ENCODE data around the gene JCAD. TPM values are rescaled to one million over a fixed set of nuclear protein-coding genes. Genes with fewer than 3 reads are reported as not detected.

JCAD gene
- polyA plus RNA-seq, 3 donors from 2014 or later = 0.03 TPM; not detected in 2

DNA sequence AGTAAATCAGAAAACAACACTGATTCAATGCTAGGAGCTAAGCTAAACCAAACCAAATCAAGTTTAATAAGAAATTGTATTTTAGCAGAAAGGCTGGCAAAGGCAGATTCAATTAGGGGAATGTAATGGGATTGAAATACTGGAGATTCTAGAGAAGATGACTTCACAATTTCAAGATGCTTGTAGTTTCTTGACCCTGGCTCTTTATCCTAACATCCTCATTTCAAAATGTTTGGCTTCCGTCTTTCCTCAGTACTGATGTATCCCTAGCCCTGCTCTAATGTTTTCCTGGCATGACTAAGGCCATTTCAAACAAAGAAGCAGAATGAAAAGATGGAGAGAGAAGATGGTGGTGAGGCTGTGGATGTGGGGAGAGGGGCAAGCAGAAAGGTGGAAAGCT, 2.7 kb upstream of the JCAD start:
- no peak for DNase-seq
- Mint-ChIP-seq H3K4me3 (no peak overlapping the region), H3K4me1 (peaks cover 7% of the 10 kb centered on the region in 2 donors), H3K27ac (no peak overlapping the region), H3K36me3 (no peaks in the 10 kb centered on the region), H3K27me3 (ENCODE audit: low read depth in 3 of 3) (peaks cover 22 to 42% (median 38%) of the 10 kb centered on the region in 3 donors), H3K9me3 (no peaks in the 10 kb centered on the region)

DNA sequence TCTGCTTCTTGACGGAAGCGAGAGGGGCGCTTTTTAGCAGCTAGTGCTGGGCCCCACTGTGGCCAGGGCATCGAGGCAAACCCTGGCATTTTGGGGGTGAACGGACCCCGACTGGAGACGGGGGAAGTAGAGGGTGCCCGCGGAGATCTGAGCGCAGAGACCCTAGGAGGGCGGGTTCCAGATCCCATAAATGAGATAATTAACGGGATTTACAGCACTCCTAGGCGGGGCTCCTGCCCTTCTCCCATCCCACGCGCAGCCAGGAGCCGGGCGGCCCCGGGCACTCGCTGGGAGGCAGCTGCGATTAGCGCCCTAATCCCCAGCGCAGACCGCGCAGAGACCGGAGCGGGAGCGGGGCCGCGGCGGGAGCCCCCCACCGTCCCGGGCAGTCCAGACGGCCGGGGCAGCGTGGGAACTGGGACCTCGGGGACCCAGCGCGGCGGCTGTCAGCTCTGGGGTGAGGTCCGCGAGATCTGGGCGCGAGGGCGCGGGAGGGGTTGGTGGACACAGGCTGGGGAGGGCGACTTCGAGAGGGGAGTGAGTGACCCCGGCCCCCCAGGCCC, 735 bp downstream of the JCAD start:
- Mint-ChIP-seq H3K4me3 (peak overlapping the region; percentile 53 to 74 (median 67)), H3K4me1 (peaks cover 7% of the 10 kb centered on the region in 2 donors), H3K27me3 (ENCODE audit: low read depth in 3 of 3) (peaks cover 20 to 28% (median 27%) of the 10 kb centered on the region in 3 donors), H3K36me3 (no peaks in the 10 kb centered on the region), H3K9me3 (no peaks in the 10 kb centered on the region), H3K27ac (no peak overlapping the region)
- peak in 1 of 3 donors; percentile 5 for DNase-seq

DNA sequence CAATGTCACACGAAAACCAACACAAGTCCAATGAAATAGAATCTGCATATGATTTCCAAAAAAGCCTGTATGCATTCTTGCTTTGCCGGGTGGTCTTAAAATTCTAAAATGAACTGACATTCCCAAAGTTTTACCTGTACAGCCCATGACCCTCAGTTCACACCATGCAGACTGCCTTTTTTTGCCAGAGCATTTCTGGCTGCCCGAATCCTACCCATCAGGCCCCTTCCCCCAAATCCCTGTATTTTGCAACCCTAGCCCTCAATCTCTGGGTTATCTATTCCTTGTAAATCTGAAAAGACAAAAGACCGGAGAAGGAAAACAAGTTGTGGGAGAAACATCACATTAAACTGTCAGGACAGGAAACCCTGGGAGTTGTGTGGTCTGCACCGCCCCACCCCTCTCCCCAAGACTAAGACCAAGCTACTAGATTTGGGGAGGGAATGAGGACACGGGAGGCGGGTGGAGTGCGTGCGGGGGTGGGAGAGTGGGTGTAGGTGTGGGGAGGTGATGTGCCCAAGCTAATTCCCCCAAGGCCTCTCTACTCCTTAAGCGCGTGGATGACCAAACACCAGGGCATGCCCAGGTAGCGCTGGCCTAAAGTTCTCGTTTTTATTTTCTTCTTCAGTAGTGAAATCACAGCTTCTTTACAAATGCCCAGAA, 1.4 kb downstream of the JCAD start:
- H3K9me3 Mint-ChIP-seq = no peaks in the 10 kb centered on the region
- H3K4me1 Mint-ChIP-seq = peaks cover 7% of the 10 kb centered on the region in 2 donors
- H3K27me3 Mint-ChIP-seq (ENCODE audit: low read depth in 3 of 3) = peaks cover 20 to 23% (median 22%) of the 10 kb centered on the region in 3 donors

DNA sequence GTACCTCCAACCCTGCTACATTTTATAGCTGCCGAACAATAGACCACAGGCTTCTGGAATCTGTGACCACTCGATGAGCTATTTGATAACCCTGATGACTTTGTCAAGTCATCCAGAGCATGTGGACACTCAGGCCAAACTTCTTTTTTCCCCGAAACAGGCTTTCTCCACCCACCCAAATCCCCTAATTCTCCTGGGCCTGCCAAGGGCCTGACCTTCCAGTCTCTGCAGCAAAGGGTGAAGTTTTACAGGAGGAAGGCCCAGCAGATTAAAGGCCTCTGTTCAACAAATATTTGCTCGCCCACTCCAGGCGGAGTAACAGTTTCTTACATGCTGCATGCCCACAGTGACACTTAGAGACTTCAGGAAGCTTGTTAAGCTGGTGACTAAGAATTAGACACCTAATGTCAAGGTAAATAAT, 2.0 kb downstream of the JCAD start:
- H3K27me3 Mint-ChIP-seq (ENCODE audit: low read depth in 3 of 3) = peaks cover 19 to 25% (median 20%) of the 10 kb centered on the region in 3 donors
- H3K4me3 Mint-ChIP-seq = peak overlapping the region in 4 of 5 donors; percentile 34 to 57 (median 50)
- H3K36me3 Mint-ChIP-seq = no peaks in the 10 kb centered on the region
- H3K9me3 Mint-ChIP-seq = no peaks in the 10 kb centered on the region
- no peak overlapping the region for H3K27ac Mint-ChIP-seq
- no peak for DNase-seq
- H3K4me1 Mint-ChIP-seq = peaks cover 7% of the 10 kb centered on the region in 2 donors

More for the DNA sequence above, 1.4 kb downstream of the JCAD start:
- no peak for DNase-seq
- no peaks in the 10 kb centered on the region for H3K36me3 Mint-ChIP-seq
- H3K27ac Mint-ChIP-seq = no peak overlapping the region
- H3K4me3 Mint-ChIP-seq = peak overlapping the region; percentile 53 to 74 (median 67)

DNA sequence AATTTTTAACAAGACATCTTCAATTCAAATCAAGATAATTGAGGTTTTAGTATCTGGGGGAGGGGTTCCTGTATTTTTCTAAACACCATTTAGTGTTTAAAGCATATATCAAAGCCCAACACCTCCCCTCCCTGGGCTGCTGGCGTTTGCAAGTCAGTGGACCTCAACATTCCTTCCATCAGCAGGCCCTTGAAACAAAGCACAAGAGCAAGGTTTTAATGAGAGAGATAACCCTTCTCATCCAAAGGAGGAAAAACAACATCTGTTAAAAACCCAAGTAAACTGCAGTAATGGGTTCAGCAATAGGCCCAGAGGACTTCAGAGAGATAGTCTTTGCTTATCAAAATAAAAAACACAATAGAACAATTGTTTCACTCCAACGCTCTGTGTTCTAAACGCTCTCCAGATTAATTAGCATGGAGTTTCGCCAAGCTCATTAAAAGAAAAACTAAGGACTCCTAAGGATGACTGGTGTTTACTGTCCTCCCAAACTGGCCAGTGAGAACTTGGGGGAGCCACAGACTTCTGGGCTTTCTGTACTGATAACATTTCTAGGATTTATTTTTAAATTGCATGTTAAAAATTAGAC, 2.5 kb downstream of the JCAD start:
- Mint-ChIP-seq H3K36me3 (no peaks in the 10 kb centered on the region), H3K4me1 (peaks cover 7% of the 10 kb centered on the region in 2 donors), H3K4me3 (no peak overlapping the region), H3K27me3 (ENCODE audit: low read depth in 3 of 3) (peaks cover 19 to 25% (median 20%) of the 10 kb centered on the region in 3 donors), H3K27ac (no peak overlapping the region), H3K9me3 (no peaks in the 10 kb centered on the region)
- no peak for DNase-seq

DNA sequence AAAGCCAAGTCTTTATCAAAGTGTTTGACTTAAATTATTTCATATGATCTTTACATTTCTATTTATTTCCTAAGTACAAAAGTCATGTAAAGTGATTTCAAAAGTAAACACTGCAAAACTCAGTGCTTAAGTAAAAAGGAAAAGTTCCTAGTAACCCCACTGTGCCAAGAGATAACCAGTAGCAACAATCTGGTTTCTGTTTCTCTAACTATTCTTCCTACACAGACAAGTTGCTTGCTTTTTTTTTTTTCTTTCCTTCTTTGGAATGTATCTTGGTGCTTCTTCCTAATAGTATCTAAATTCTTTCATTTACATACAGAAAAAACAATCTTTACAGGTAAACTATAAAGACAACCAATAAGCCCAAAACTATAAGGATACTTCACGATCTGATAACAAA, 3.1 kb downstream of the JCAD start:
- H3K27me3 Mint-ChIP-seq (ENCODE audit: low read depth in 3 of 3) = peaks cover 14 to 25% (median 20%) of the 10 kb centered on the region in 3 donors
- H3K27ac Mint-ChIP-seq = no peak overlapping the region
- H3K9me3 Mint-ChIP-seq = no peaks in the 10 kb centered on the region
- no peak for DNase-seq
- H3K36me3 Mint-ChIP-seq = no peaks in the 10 kb centered on the region
- peaks cover 7% of the 10 kb centered on the region in 2 donors for H3K4me1 Mint-ChIP-seq
- H3K4me3 Mint-ChIP-seq = no peak overlapping the region

DNA sequence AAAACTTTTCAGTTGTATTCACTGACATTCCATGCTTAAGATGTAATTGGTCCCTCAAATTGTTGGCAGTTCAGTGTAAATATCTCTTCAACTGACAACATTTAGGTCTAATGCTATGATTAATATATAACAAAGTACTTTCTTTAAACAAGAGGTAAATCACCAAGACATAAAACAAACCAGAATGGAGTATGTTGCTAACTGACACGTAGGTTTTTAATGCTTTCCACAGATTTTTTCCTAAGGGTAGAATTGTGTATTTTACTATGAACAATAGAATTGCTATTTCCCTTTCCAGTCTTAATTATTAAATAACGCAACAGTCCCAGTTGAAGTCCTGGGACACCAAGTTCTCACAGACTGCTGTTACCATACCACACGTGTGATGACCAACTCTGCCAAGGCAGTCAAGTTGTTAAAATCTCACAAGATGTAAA, 4.1 kb downstream of the JCAD start:
- Mint-ChIP-seq H3K4me3 (no peak overlapping the region), H3K9me3 (no peaks in the 10 kb centered on the region), H3K27me3 (ENCODE audit: low read depth in 3 of 3) (peaks cover 9 to 25% (median 22%) of the 10 kb centered on the region in 3 donors), H3K27ac (no peak overlapping the region), H3K36me3 (no peaks in the 10 kb centered on the region), H3K4me1 (peaks cover 7% of the 10 kb centered on the region in 2 donors)
- DNase-seq = no peak

DNA sequence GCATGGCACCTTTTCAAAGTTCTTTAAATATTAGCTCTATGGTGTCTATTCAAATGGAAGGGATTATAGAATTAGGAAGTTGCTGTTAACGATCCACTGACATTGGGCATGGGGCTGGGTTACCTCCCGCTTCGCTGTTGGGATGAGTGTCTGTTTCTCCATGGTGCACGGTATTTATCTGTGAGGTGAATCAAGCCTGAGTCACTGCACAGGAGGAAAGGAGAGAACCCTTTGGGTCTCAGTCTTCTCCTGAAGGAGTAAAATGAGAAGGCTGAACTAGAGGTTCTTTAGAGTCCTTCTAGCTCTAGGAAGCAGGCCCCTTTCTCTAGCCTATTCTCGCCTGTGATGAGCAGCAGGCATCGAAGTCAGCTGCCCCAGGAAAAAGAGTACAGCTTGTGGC, 7.3 kb downstream of the JCAD start:
- no peak overlapping the region for H3K27ac Mint-ChIP-seq
- peaks cover 18 to 20% of the 10 kb centered on the region in 2 donors for H3K4me1 Mint-ChIP-seq
- peaks cover 18 to 26% (median 20%) of the 10 kb centered on the region in 3 donors for H3K27me3 Mint-ChIP-seq (ENCODE audit: low read depth in 3 of 3)
- DNase-seq = no peak
- H3K4me3 Mint-ChIP-seq = no peak overlapping the region
- peaks cover 0 to 2% (median 0%) of the 10 kb centered on the region in 6 donors for H3K9me3 Mint-ChIP-seq
- no peaks in the 10 kb centered on the region for H3K36me3 Mint-ChIP-seq

DNA sequence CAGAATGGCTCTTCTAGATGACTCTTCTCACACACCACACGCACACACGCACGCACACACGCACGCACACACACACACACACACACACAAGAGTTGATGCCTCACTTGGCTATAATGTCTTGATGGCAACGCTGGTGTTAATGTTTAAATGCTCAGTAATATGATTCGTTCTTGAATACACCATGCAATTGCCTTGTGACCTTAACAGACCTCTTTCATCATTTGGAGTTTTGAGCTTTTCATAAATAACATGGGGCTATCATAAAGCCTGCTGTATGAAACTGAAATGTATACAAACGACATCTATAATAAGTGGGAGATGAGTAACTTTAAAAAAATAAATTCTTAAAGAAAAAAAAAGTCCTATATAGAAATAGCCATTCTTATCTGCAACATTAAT, 8.2 kb downstream of the JCAD start:
- no peak for DNase-seq
- Mint-ChIP-seq H3K9me3 (peaks cover 0 to 2% (median 0%) of the 10 kb centered on the region in 6 donors), H3K27me3 (ENCODE audit: low read depth in 3 of 3) (peaks cover 20 to 29% (median 20%) of the 10 kb centered on the region in 3 donors), H3K36me3 (peaks cover 0 to 2% (median 0%) of the 10 kb centered on the region in 3 donors), H3K4me1 (peaks cover 18 to 20% of the 10 kb centered on the region in 2 donors), H3K27ac (no peak overlapping the region), H3K4me3 (no peak overlapping the region)

DNA sequence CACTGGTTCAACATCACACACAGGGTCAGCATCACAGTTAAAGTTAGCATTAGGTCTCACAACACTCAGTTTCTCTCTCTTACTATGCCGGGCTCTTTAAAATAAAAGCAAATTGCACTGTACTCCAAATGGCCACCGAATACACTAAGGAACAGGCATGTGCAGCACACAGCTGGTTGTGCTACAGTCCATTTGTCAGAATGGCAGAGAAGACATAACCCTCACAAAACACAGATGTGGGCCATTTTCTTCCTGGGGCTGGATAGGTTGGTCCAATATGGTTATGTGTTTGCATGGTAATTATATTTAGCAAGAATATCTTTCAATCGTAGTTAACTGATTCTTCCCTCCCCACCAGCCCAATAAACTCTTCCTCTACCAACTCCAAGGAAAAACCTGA, 9.0 kb downstream of the JCAD start:
- no peak for DNase-seq
- H3K36me3 Mint-ChIP-seq = peaks cover 0 to 4% (median 0%) of the 10 kb centered on the region in 3 donors
- no peak overlapping the region for H3K27ac Mint-ChIP-seq

DNA sequence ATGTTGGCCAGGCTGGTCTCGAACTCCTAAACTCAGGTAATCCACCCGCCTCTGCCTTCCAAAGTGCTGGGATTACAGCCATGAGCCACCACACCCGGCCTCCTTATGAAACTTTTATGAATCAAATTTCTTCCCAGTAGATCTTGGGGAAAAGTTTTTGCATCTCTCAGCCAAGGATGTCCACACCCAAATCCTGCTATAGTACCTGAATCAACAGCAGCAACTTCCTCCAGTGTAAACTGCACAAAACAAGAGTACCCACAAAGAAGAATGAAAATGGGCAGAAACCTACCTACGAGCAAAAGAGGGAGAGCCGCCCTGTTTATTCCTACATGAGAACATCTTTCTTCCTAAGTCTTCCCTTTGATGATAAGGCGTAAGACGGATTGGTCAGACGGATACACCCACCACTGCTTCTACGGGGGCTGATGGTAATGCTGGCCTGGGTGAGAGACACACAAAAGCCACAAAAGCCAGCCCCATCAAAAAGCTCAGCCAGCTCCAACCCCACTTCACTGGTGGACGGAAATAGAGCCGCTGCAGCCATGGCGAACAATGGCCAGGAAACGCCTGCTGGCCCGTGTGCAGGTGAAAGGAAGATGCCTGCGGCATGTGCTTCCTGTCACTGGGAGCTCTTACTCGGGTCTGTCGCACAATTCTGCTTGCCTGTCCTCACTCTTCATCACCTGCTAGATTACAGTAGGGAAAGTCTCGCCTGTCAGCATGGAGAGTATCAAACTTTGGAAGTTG, 10.4 kb downstream of the JCAD start:
- peak; percentile 27 to 46 (median 43) for DNase-seq
- Mint-ChIP-seq H3K27me3 (ENCODE audit: low read depth in 3 of 3) (peaks cover 18 to 40% (median 25%) of the 10 kb centered on the region in 3 donors), H3K4me3 (peak overlapping the region; percentile 6 to 60 (median 55)), H3K9me3 (peaks cover 0 to 2% (median 0%) of the 10 kb centered on the region in 6 donors), H3K4me1 (peaks cover 18 to 20% of the 10 kb centered on the region in 2 donors), H3K36me3 (peaks cover 0 to 4% (median 2%) of the 10 kb centered on the region in 3 donors), H3K27ac (peak overlapping the region in 2 of 6 donors; percentile 58 to 70)

More for the DNA sequence above, 9.0 kb downstream of the JCAD start:
- Mint-ChIP-seq H3K27me3 (ENCODE audit: low read depth in 3 of 3) (peaks cover 18 to 36% (median 20%) of the 10 kb centered on the region in 3 donors), H3K4me1 (peaks cover 18 to 20% of the 10 kb centered on the region in 2 donors), H3K4me3 (no peak overlapping the region), H3K9me3 (peaks cover 0 to 2% (median 0%) of the 10 kb centered on the region in 6 donors)

DNA sequence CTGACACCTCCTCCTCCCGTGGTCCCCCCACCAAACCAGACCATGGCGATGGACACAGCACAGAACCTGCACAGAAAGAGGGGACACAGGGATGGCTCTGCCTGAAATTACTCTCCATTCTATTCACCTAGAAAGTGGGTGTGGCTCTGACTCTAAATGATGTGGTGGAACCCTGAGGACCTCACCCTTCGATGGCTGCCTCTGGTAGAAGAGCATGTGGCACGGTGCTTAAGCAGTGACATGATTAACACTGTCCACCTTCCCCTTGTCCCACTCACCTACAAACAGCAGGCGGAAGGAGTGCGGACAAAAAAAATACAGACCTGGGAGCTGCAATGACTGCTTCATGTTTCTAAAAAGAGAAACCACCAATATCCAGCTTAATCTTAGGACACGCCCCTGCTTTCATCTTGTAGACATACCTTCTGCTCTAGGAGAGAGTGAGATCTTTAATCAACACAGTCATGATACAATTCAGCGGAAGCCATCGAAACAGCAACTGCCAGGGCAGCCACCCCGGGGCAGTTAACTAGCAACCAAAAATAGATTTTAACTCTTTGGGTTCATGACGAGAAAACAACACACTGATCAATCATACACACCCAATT, 11.4 kb downstream of the JCAD start:
- peaks cover 0 to 2% (median 0%) of the 10 kb centered on the region in 6 donors for H3K9me3 Mint-ChIP-seq
- H3K27ac Mint-ChIP-seq = no peak overlapping the region
- H3K4me3 Mint-ChIP-seq = peak overlapping the region in 4 of 5 donors; percentile 34 to 60 (median 42)
- DNase-seq = no peak
- peaks cover 15 to 45% (median 25%) of the 10 kb centered on the region in 3 donors for H3K27me3 Mint-ChIP-seq (ENCODE audit: low read depth in 3 of 3)
- H3K4me1 Mint-ChIP-seq = peaks cover 18 to 20% of the 10 kb centered on the region in 2 donors
- H3K36me3 Mint-ChIP-seq = peaks cover 0 to 4% (median 2%) of the 10 kb centered on the region in 3 donors

DNA sequence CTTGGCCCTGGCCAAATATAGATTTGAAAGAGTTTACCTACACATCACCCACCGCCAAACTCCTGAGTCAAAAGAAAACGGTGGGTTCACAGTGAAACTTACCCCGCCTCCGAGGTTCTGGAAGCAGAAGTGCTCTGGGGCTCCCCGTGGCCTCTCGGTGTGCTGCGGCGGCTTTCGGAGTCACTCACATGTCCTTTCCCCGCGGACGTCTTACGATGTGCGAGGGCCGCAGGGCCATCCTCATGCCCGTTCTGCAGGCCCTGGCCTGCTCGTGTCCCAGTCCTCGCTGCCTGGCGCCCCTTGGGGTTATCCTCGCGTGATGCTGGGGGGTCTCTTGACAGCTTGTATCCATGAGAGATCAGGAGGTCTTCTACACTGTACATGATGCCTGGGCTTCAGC, 12.0 kb downstream of the JCAD start:
- Mint-ChIP-seq H3K4me1 (peaks cover 18 to 20% of the 10 kb centered on the region in 2 donors), H3K27ac (no peak overlapping the region), H3K36me3 (peaks cover 0 to 4% (median 2%) of the 10 kb centered on the region in 3 donors), H3K4me3 (no peak overlapping the region), H3K27me3 (ENCODE audit: low read depth in 3 of 3) (peaks cover 17 to 45% (median 23%) of the 10 kb centered on the region in 3 donors), H3K9me3 (peaks cover 0 to 2% (median 0%) of the 10 kb centered on the region in 6 donors)
- DNase-seq = no peak

All from immature natural killer cell (primary cell).